Measurements from ENCODE around the gene PPP6R1. TPM values are rescaled to one million over a fixed set of nuclear protein-coding genes. Genes with fewer than 3 reads are reported as not detected.
A peak's percentile ranks its signal among the peaks of the same experiment; 100 is the strongest.

Gene PPP6R1
- total and polyA plus RNA-seq, 2 of the 13 experiments (the other 11 are each of a cell fraction or from before 2014, with no cell fraction given), result 25.8 to 54.0 TPM

- TF ChIP-seq CREM (IDR thresholded peaks at IDR 0.05) (peak; percentile 89), CREM (CRISPR knock-in tag; IDR thresholded peaks at IDR 0.05) (0 out of 2 replicates have a peak, but pooled peaks have one; percentile 28), ZNF136 (CRISPR knock-in tag; IDR thresholded peaks at IDR 0.05; ENCODE audit: low read depth) (no peak), ATF4 (CRISPR knock-in tag; IDR thresholded peaks at IDR 0.05) (no peak), ZSCAN31 (CRISPR knock-in tag; IDR thresholded peaks at IDR 0.05; ENCODE audit: low read depth) (0 out of 2 replicates have a peak, but pooled peaks have one; percentile 65), KDM6A (CRISPR knock-in tag; IDR thresholded peaks at IDR 0.05; ENCODE audit: low read depth) (no peak), NPAS2 (CRISPR knock-in tag; IDR thresholded peaks at IDR 0.05; ENCODE audit: borderline replicate concordance) (no peak), CCDC6 (CRISPR knock-in tag; IDR thresholded peaks at IDR 0.05) (0 out of 2 replicates have a peak, but pooled peaks have one; percentile 42), SSRP1 (CRISPR knock-in tag; IDR thresholded peaks at IDR 0.05) (no peak), MAFG (CRISPR knock-in tag; IDR thresholded peaks at IDR 0.05) (no peak), HNRNPK (IDR thresholded peaks at IDR 0.05; ENCODE audit: low read depth, low read length, poor library complexity, severe bottlenecking) (peak; percentile 69), MEIS2 (CRISPR knock-in tag; IDR thresholded peaks at IDR 0.05) (0 out of 2 replicates have a peak, but pooled peaks have one; percentile 38), MTA3 (CRISPR knock-in tag; IDR thresholded peaks at IDR 0.05) (no peak), REL (CRISPR knock-in tag; conservative IDR thresholded peaks at IDR 0.05) (no peak), ARID2 (CRISPR knock-in tag; IDR thresholded peaks at IDR 0.05; ENCODE audit: borderline replicate concordance) (no peak), ZNF557 (CRISPR knock-in tag; IDR thresholded peaks at IDR 0.05) (no peak), ZFX (CRISPR knock-in tag; IDR thresholded peaks at IDR 0.05; ENCODE audit: low read depth) (peak; percentile 37), RBM22 (optimal IDR thresholded peaks at IDR 0.05; ENCODE audit: low read length) (peak; percentile 66), U2AF1 (optimal IDR thresholded peaks at IDR 0.05; ENCODE audit: low read depth, low read length) (no peak), ZNF263 (CRISPR knock-in tag; IDR thresholded peaks at IDR 0.05) (no peak), RFX1 (IDR thresholded peaks at IDR 0.05) (peak; percentile 96), ZBTB25 (CRISPR knock-in tag; IDR thresholded peaks at IDR 0.05) (no peak), NR1H2 (CRISPR knock-in tag; IDR thresholded peaks at IDR 0.05; ENCODE audit: borderline replicate concordance, low read depth) (no peak), PITX1 (CRISPR knock-in tag; IDR thresholded peaks at IDR 0.05) (peak; percentile 52; the same call in 1 of the 2 replicates), STAT5B (CRISPR knock-in tag; IDR thresholded peaks at IDR 0.05) (no peak), GATAD2A (CRISPR knock-in tag; IDR thresholded peaks at IDR 0.05) (peak; percentile 49; the same call in 1 of the 2 replicates), ZNF772 (CRISPR knock-in tag; IDR thresholded peaks at IDR 0.05) (peak; percentile 63; the same call in 1 of the 2 replicates), ZNF274 (CRISPR knock-in tag; IDR thresholded peaks at IDR 0.05) (no peak), SMAD3 (CRISPR knock-in tag; IDR thresholded peaks at IDR 0.05) (0 out of 2 replicates have a peak, but pooled peaks have one; percentile 22), ZNF784 (CRISPR knock-in tag; IDR thresholded peaks at IDR 0.05; ENCODE audit: borderline replicate concordance) (no peak), ZBTB42 (CRISPR knock-in tag; IDR thresholded peaks at IDR 0.05) (0 out of 2 replicates have a peak, but pooled peaks have one; percentile 38)
These were observed 21.2 kb upstream of the PPP6R1 start, which contains the start of gene HSPBP1 (continued) for GRCh38 chr19:55279770-55280643.
